HG02938 (cell line): ENCODE data around the gene HES5.
"Not testable (repeated sequence)": the region's sequence is repeated elsewhere in the genome, so short reads cannot be mapped to it uniquely, and the experiment has no call there.

Source experiments
- ATAC-seq: cut with Tn5 transposase; IDR thresholded peaks from one replicate; pipeline ENCODE4 v1.9.1; 2021; ENCODE audit warnings: mild to moderate bottlenecking, moderate library complexity; ENCODE audit not compliant: unreplicated experiment

The HES5 gene, protein sequence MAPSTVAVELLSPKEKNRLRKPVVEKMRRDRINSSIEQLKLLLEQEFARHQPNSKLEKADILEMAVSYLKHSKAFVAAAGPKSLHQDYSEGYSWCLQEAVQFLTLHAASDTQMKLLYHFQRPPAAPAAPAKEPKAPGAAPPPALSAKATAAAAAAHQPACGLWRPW

GRCh38 chr1:2529784-2530512 lies at the start of gene HES5:
HES5 (minus strand) TSS chr1:2530263; CDS start chr1:2530164, 99 bp downstream.
- ATAC-seq, result no peak

DNA sequence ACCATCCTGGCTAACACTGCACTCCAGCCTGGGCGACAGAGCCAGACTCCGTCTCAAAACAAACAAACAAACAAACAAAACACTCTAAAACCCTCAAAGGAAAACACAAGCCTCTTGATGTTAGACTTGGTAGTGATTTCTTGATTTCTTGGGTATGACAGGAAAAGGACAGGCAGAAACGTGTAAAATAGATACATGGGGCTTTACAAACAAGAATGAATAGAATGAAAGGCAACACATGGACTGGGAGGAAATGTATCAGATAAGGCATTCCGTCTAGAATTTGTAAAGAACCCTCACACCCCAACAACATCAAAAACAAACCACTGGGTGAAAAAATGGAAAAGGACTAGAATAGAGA lies 48.7 kb upstream of the HES5 start:
- ATAC-seq, result no peak

- ATAC-seq, result not testable (repeated sequence)
Observed at GRCh38 chr1:2577565-2578075, 47.6 kb upstream of the HES5 start.

- no peak for ATAC-seq
Observed at GRCh38 chr1:2575801-2576663, 46.0 kb upstream of the HES5 start.

DNA sequence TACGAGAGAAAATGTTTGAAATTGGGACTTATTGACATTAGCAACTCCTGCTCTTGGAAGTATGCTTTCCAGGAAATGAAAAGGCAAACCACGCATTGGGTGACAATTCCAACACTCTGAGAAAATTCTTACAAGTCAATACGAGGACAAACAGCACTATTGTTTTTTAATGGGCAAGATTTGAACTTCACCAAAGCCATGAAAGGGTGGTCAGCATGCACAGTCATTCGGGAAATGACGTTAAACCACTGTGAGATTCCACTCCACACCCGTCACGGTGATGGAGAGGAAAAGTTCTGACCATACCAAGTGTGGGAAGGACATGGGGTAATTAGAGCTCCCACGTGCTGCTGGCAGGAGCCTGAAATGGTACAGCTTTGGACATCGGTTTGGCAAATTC lies 44.3 kb upstream of the HES5 start:
- ATAC-seq, result no peak

GRCh38 chr1:2573250-2573920 lies 43.3 kb upstream of the HES5 start:
- ATAC-seq, result no peak

DNA sequence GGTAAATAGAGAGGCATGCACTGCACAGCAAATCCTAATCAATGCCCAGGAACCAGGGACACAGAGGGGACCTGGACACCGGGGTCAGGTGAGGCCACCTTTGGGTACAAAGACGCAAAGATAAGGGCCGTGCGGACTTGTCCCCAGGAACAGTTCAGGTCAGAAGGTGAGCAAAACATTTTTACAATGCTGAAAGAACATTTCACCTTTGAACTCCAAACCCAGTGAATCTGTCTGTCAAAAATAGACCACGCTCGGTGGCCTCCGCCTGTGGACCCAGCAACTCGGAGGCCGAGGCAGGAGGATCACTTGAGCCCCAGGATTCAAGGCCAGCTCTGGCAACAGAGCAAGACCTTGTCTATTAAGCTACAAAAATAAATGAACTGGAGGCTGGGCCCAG lies 41.3 kb upstream of the HES5 start:
- ATAC-seq, result no peak

- ATAC-seq, result no peak
Observed at GRCh38 chr1:2570332-2570731, 40.3 kb upstream of the HES5 start.

GRCh38 chr1:2569703-2570102 lies 39.6 kb upstream of the HES5 start:
- not testable (repeated sequence) for ATAC-seq

GRCh38 chr1:2569060-2569459 lies 39.0 kb upstream of the HES5 start:
- no peak for ATAC-seq

DNA sequence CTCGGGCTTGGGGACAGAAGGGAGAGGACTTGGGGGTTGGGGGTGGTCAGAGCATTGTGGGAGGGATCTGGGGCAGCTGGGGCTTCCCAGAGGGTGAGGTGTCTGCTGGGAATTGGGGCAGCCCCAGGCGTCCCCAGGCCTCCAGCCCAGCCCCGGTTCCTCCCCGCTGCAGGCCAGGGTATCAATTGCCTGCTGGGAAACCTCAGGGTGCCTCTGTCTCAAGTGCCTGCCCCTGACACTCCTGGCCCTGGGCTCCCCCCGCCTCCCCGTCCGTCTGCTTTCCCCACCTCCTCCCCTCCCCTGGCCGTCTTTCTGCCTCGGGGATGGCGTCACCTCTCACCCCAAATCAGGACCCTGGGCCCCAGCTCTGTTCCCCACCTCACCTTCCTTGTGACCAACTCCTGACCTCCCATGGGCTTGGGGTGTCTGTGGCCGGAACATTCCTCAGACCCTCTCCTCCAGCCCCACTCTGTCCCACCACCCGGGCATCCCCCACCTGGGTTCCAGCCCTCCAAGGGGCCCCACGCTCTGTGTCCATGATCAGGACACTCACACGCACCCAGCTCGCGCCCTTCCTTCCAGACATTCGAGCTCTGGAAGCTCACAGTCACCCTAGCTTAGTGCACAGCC lies 38.2 kb upstream of the HES5 start:
- not testable (repeated sequence) for ATAC-seq

- no peak for ATAC-seq
Observed at GRCh38 chr1:2567083-2567679, 37.1 kb upstream of the HES5 start.

GRCh38 chr1:2566101-2567045 lies 36.3 kb upstream of the HES5 start:
- no peak for ATAC-seq

DNA sequence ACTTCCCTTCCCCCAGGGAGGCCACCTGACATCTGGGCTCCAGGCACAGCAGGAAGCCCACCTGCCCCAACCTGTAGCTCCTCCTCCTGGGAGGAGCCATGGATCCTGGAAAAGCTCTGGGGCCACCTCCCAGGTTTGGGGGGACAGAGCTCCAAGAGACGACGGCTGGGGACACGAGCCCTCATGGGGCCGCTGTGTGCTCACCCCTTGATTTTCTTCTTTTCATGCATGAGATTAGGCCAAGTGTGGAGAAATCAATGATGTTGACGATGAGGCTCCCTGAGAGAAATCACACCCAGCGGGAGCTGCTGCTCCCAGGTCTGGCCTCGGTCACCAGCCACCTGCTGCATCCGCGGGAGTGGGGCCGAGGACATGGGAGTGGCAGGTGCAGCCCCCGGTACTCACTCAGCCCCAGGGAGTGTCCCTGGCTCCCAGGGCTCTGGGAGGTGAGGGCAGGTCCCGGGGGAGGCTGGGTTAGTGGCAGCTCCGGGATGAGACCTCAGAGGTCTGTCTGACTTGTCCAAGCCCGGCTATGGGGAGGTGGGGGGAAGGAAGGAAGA lies 34.8 kb upstream of the HES5 start:
- ATAC-seq, result no peak

GRCh38 chr1:2564006-2564814 lies 34.1 kb upstream of the HES5 start:
- ATAC-seq, result no peak

DNA sequence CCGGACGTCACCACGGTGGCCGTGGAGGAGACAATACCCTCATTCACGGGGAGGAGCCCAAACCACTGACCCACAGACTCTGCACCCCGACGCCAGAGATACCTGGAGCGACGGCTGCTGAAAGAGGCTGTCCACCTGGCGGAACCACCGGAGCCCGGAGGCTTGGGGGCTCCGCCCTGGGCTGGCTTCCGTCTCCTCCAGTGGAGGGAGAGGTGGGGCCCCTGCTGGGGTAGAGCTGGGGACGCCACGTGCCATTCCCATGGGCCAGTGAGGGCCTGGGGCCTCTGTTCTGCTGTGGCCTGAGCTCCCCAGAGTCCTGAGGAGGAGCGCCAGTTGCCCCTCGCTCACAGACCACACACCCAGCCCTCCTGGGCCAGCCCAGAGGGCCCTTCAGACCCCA lies 33.1 kb upstream of the HES5 start:
- no peak for ATAC-seq

GRCh38 chr1:2561898-2562895 lies 32.1 kb upstream of the HES5 start:
- no peak for ATAC-seq
